Measurements from ENCODE around the gene EMCN. TPM values are rescaled to one million over a fixed set of nuclear protein-coding genes. Genes with fewer than 3 reads are reported as not detected.

Gene EMCN
- total RNA-seq, 1 donor from 2014 or later, result not detected

DNA sequence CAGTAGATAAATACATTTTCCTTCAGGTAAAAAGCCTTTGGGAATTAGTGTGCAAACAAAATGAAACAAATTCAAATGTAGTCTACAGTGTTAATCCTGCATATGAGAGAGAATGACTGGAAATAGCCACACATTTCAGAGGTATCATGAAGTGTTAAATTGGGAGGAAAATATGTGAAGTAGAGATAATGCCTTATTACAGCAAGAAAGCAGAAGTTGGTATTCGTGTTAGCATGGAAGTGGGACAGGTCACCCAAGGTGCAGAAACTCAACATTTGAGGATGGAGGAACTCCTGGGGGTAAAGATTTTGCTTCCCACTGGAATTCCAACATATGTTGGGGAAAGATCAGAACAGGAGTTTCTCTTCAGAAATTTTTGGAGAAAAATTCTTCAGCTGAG is 51.3 kb downstream of the EMCN start:
- Histone ChIP-seq H3K4me3 (ENCODE audit: low read depth, low read length) (no peak overlapping the region), H3K27me3 (ENCODE audit: control insufficient read depth, insufficient read depth, low read length) (no peaks in the 10 kb centered on the region), H3K36me3 (ENCODE audit: control insufficient read depth, insufficient read depth, low read length) (no peaks in the 10 kb centered on the region)
- DNase-seq (ENCODE audit: low read depth) (no peak), FAIRE-seq (no peak)
- TF ChIP-seq, protein P1, sequence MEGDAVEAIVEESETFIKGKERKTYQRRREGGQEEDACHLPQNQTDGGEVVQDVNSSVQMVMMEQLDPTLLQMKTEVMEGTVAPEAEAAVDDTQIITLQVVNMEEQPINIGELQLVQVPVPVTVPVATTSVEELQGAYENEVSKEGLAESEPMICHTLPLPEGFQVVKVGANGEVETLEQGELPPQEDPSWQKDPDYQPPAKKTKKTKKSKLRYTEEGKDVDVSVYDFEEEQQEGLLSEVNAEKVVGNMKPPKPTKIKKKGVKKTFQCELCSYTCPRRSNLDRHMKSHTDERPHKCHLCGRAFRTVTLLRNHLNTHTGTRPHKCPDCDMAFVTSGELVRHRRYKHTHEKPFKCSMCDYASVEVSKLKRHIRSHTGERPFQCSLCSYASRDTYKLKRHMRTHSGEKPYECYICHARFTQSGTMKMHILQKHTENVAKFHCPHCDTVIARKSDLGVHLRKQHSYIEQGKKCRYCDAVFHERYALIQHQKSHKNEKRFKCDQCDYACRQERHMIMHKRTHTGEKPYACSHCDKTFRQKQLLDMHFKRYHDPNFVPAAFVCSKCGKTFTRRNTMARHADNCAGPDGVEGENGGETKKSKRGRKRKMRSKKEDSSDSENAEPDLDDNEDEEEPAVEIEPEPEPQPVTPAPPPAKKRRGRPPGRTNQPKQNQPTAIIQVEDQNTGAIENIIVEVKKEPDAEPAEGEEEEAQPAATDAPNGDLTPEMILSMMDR (IDR thresholded peaks at IDR 0.05; ENCODE audit: insufficient read depth, low read length, severe bottlenecking), result no peak

DNA sequence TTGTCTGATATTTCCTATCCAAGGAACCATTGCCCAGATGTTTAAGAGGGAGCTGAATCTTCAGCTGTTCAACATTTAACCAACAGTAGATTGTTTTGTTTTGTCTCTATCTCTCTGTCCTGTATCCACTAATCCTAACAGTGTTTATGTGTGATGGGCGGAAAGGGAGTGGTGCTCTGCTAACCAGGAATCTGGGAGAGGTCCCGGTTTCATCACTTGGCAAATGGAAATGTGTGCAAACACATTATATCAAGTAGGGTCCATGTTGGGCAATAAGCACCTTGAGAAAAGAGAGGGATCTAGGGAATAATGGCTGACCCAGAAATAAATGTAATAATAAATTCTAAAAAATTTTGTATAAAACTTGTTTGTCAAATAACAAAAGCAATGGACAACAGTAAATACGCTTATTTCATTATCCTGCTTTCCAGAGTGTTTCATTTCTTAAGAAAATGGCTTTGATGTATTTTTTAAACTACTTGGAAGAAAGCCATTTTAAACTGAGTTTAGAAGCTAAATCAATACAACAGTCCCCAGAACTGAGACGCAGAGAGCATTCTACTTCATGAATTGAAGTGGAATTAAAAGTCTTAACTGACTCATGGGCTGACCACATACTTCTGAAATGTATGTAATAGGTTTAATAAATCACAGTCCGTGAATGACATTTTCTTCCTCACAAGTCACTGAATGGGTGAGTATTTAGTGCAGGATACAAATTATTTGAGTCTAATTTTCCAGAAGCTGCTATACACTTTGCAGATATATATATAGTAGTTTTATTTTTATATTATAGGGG is 55.8 kb downstream of the EMCN start:
- FAIRE-seq (no peak), DNase-seq (ENCODE audit: low read depth) (peak; percentile 81)
- TF ChIP-seq, protein P1 (IDR thresholded peaks at IDR 0.05; ENCODE audit: insufficient read depth, low read length, severe bottlenecking), result no peak
- no peaks in the 10 kb centered on the region for H3K27me3 ChIP-seq (ENCODE audit: control insufficient read depth, insufficient read depth, low read length)
- H3K36me3 ChIP-seq (ENCODE audit: control insufficient read depth, insufficient read depth, low read length), result no peaks in the 10 kb centered on the region
- H3K4me3 ChIP-seq (ENCODE audit: low read depth, low read length), result no peak overlapping the region

DNA sequence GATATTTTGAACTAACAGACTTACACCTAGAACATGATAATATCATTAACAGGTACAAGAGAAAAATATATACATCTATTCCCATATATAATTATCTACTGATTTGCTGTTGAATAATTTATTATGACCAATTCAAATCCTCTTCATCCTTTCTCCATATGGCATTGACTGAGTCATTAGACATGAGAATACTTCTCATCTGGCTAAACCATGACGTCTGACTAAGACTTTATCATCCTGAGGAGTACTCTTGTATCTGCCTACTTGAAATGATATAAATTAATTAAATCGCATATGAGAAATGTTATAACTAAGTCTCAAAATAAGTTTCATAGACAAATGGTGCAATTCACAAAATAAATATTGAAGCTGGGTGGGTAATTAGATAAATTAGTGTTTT is 67.4 kb downstream of the EMCN start:
- TF ChIP-seq, protein P1 (IDR thresholded peaks at IDR 0.05; ENCODE audit: insufficient read depth, low read length, severe bottlenecking), result no peak
- DNase-seq (ENCODE audit: low read depth) (peak; percentile 78), FAIRE-seq (no peak)
- H3K4me3 ChIP-seq (ENCODE audit: low read depth, low read length), result no peak overlapping the region
- no peaks in the 10 kb centered on the region for H3K36me3 ChIP-seq (ENCODE audit: control insufficient read depth, insufficient read depth, low read length)
- H3K27me3 ChIP-seq (ENCODE audit: control insufficient read depth, insufficient read depth, low read length), result no peaks in the 10 kb centered on the region

DNA sequence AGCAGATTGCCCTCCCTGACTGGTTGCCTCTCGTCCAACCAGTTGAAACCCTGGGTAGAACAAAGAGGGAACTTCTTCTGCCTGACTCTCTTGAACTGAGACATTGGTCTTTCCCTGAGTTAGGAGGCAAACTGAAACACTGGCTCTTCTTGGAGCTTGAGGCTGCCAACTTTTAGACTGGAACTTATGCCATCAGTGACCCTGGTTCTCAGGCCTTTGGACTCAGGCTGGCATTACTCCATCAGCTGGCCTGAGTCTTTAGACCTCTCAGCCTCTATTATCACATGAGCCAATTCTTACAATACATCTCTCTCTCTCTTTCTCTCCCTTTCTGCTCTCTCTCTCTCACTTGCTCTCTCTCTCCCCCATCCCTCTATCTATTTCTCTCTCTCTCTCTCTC is 86.4 kb downstream of the EMCN start:
- H3K4me3 ChIP-seq (ENCODE audit: low read depth, low read length), result no peak overlapping the region
- no peaks in the 10 kb centered on the region for H3K27me3 ChIP-seq (ENCODE audit: control insufficient read depth, insufficient read depth, low read length)
- DNase-seq (ENCODE audit: low read depth) (no peak), FAIRE-seq (no peak)
- TF ChIP-seq, protein P1 (IDR thresholded peaks at IDR 0.05; ENCODE audit: insufficient read depth, low read length, severe bottlenecking), result no peak
- H3K36me3 ChIP-seq (ENCODE audit: control insufficient read depth, insufficient read depth, low read length), result no peaks in the 10 kb centered on the region

DNA sequence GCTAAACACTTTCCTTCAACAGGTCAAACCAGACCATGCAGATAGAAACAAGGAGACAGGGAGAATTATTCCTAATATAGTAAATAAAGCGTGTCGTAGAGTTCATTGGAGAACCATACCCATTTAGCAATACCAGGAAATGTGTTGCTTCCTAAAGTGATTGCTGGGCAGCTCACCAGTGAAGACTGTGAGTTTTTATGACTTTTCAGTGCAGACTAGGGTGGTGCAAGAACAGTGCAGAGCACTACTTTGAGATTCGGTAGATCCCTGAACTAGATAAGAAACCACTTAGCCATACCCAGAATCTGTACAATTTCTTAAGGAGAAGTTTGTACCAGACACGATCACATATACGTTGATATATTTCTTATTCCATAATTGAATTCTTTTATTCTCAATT is 87.4 kb downstream of the EMCN start:
- FAIRE-seq, result no peak
- TF ChIP-seq, protein P1 (IDR thresholded peaks at IDR 0.05; ENCODE audit: insufficient read depth, low read length, severe bottlenecking), result no peak

DNA sequence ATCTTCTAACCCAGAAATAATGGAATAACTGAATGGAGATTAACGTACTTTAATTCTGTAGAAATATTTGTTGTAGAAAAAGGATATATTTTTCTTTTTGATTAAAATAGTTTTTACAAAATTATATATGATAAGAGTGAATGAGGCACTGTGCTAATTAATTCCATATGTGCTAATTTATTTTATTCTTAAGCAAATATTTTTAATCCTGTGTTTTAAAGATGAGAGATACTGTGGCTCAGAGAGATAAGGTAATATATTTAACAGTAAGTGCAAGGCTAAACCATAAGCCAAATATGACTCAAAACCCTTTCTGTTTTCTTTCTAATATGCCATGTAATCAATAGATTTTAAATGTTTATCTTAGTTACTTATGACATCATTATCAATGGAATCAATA is 88.2 kb downstream of the EMCN start:
- FAIRE-seq (no peak), DNase-seq (ENCODE audit: low read depth) (no peak)
- TF ChIP-seq, protein P1 (IDR thresholded peaks at IDR 0.05; ENCODE audit: insufficient read depth, low read length, severe bottlenecking), result no peak
- Histone ChIP-seq H3K27me3 (ENCODE audit: control insufficient read depth, insufficient read depth, low read length) (no peaks in the 10 kb centered on the region), H3K4me3 (ENCODE audit: low read depth, low read length) (no peak overlapping the region), H3K36me3 (ENCODE audit: control insufficient read depth, insufficient read depth, low read length) (no peaks in the 10 kb centered on the region)

More for the DNA sequence above, 87.4 kb downstream of the EMCN start:
- DNase-seq (ENCODE audit: low read depth), result no peak
- Histone ChIP-seq H3K36me3 (ENCODE audit: control insufficient read depth, insufficient read depth, low read length) (no peaks in the 10 kb centered on the region), H3K4me3 (ENCODE audit: low read depth, low read length) (no peak overlapping the region), H3K27me3 (ENCODE audit: control insufficient read depth, insufficient read depth, low read length) (no peaks in the 10 kb centered on the region)

Data from bronchial epithelial cell (primary cell).